GM12891 (cell line): ENCODE measurements around the gene SIPA1L3.

Experiments used
- PAX5 ChIP-seq: IDR thresholded peaks from 2 replicates; pipeline ENCODE4 v1.6.1; 2011; ENCODE audit warnings: low read length, moderate library complexity, mild to moderate bottlenecking; ENCODE audit not compliant: insufficient read depth, severe bottlenecking
- POLR2A ChIP-seq: IDR thresholded peaks from 2 replicates; pipeline ENCODE4 v1.6.1; 2011; ENCODE audit warnings: low read depth, low read length, control low read depth
- POLR2AphosphoS5 ChIP-seq: IDR thresholded peaks from 2 replicates; pipeline ENCODE4 v1.6.1; 2011; ENCODE audit warnings: low read depth, low read length, control low read depth
- POU2F2 ChIP-seq: IDR thresholded peaks from 2 replicates; pipeline ENCODE4 v1.6.1; 2011; ENCODE audit warnings: low read depth, mild to moderate bottlenecking, control low read depth, low read length, moderate library complexity
- SPI1 ChIP-seq: IDR thresholded peaks from 2 replicates; pipeline ENCODE4 v1.6.1; 2011; ENCODE audit warnings: low read depth, low read length, control low read depth
- TAF1 ChIP-seq: IDR thresholded peaks from 2 replicates; pipeline ENCODE4 v1.6.1; 2011; ENCODE audit warnings: low read depth, low read length, control low read depth

- TF ChIP-seq TAF1 = no peak
- no peak for TF ChIP-seq POLR2A
- no peak for TF ChIP-seq POLR2AphosphoS5
- TF ChIP-seq SPI1 = no peak
- TF ChIP-seq POU2F2 = no peak
- no peak for TF ChIP-seq PAX5
These were observed 40.8 kb downstream of the SIPA1L3 start for GRCh38 chr19:37947778-37948177.
